Fibroblast of the aortic adventitia (primary cell): ENCODE data around the gene SRGAP3. TPM values are rescaled to one million over a fixed set of nuclear protein-coding genes. Genes with fewer than 3 reads are reported as not detected.

Source experiments
- DNase-seq: peaks from one replicate; pipeline ENCODE4 v3.0.0-alpha.2; 2010; ENCODE audit warnings: low read depth
- H3K4me3 ChIP-seq: 2 replicates; pipeline ENCODE4 v1.5.1; 2011; ENCODE audit warnings: low read depth, mild to moderate bottlenecking, control low read depth, low read length, moderate library complexity
- total RNA-seq: library from RNA; depleted of rRNA; stranded (reverse); fragments of >200 nt; gene quantifications from 2 replicates; pipeline ENCODE4 v1.2.3, GENCODE V29; 2012; ENCODE audit warnings: low replicate concordance
- TF ChIP-seq, protein P1 (sequence below): IDR thresholded peaks from 2 replicates; pipeline ENCODE4 v1.5.1; 2011; ENCODE audit warnings: mild to moderate bottlenecking, low read length, control low read depth, inconsistent platforms; ENCODE audit not compliant: insufficient read depth

The SRGAP3 gene
- total RNA-seq, 1 donor = 4.6 TPM

DNA sequence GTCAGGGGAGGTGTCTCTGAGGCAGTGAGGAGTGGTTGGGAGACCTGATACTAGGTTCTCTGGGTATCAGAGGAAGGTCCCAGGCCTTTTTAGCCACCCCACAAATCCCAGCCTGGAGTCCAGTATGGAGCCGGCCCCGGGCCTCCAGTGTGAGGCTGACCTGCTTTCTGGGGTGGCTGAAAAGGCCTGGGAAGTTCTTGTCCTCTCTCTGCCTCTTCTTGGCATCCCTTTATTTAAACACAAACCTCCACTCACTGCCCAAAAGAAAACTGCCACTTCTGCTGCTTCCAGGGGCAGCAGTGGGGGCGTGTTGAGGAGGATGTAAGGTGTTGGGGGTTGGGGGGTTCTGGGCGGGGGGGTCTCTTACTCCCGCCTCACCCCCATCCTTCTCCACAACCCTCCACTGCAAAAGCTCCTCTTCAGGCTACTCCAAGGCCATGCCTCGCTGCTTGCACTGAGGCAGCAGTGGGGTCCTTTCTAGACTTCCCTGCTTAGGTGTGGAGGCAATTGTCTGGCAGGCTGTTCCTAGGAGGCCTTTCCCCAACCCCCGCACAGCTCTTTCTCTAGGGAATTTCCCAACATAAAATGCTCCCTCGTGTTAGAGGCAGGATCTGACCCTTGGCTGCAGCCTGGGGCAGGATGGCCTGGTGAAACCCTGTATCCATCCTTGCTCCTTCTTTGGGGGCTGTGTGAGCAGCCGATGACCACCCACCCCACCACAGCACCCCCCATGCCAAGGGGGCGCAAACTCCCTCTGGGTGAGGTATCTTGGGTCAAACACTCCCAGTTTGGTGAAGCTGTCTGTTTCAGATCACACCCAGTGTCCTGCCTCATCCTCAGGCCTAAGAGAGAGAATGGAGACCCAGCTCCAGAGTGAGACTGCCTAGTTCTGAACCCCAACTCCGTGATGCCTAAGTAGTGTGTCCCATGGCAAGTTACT lies 274.1 kb downstream of the SRGAP3 start:
- TF ChIP-seq, protein P1, sequence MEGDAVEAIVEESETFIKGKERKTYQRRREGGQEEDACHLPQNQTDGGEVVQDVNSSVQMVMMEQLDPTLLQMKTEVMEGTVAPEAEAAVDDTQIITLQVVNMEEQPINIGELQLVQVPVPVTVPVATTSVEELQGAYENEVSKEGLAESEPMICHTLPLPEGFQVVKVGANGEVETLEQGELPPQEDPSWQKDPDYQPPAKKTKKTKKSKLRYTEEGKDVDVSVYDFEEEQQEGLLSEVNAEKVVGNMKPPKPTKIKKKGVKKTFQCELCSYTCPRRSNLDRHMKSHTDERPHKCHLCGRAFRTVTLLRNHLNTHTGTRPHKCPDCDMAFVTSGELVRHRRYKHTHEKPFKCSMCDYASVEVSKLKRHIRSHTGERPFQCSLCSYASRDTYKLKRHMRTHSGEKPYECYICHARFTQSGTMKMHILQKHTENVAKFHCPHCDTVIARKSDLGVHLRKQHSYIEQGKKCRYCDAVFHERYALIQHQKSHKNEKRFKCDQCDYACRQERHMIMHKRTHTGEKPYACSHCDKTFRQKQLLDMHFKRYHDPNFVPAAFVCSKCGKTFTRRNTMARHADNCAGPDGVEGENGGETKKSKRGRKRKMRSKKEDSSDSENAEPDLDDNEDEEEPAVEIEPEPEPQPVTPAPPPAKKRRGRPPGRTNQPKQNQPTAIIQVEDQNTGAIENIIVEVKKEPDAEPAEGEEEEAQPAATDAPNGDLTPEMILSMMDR = no peak
- no peak overlapping the region for H3K4me3 ChIP-seq

DNA sequence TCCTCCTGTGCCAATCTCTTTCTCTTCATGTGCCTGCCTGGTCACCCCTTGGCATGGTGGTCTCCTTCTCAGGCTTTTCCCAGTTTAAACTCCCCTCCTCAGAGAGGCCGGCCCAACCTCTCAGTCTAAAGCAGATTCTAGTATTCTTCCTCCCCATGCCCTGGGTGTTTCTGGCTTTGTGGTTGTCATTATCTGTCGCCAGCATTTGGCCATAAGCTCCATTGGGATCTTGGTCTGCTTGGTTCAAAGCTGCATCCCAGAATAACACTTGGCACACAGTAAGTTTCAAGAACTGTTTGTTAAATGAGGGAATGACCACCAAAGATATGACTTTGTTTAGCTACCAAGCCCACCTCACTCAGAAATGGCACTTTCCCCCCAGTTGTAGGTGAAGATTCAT lies 275.0 kb downstream of the SRGAP3 start:
- no peak for DNase-seq
- no peak overlapping the region for H3K4me3 ChIP-seq
- TF ChIP-seq, protein P1 = no peak

More for the DNA sequence above, 274.1 kb downstream of the SRGAP3 start:
- no peak for DNase-seq

DNA sequence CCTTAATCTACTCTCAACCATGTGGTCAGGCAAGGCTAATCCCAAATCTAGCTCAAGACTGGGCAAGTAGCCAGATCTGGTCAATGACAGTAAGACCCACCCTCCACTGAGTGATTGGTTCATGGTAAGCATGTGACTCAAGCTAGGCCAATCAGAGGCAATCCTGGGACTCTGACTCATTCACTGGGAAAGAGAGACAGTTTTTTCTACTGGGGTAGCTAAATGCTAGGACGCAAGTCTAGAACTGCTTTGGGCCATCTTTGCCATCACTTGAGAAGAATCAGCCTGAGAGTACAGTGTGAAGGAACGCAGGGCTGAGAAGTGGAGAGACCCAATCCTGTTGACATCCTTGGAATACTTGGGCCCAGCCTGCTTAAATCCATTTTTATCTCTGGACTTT lies 276.8 kb downstream of the SRGAP3 start:
- peak; percentile 48 for DNase-seq
- H3K4me3 ChIP-seq = no peak overlapping the region

DNA sequence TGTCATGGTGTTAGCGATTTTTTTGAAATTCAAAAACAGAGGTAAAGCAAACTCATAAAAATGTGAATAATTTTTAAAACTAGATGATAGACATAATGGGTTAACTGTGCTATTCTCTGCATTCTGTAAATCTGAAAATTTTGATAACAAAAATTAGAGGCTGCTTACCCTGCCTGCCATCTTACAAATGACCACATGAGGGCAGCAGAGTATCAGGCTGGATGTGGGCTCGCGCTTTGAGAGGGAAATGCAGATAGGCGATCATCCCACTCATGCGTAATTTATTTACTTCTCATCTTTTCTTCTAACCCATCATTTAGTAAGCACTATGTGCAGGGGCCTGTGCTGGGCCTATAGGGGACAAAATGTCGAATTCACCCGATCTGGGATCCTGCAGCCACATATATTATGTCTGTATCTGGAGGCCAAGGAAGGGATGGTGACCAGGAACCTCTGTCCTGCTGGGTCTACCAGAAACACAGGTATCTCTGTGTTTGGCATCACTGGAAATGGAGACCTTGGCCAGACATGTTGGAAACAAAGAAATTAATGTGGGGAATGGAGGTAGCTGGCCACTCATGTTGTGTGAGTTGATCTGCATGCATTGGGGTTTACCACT lies 278.4 kb downstream of the SRGAP3 start:
- no peak overlapping the region for H3K4me3 ChIP-seq
- DNase-seq = peak; percentile 75
- TF ChIP-seq, protein P1 = peak; percentile 99

More for the DNA sequence above, 276.8 kb downstream of the SRGAP3 start:
- TF ChIP-seq, protein P1 = no peak

DNA sequence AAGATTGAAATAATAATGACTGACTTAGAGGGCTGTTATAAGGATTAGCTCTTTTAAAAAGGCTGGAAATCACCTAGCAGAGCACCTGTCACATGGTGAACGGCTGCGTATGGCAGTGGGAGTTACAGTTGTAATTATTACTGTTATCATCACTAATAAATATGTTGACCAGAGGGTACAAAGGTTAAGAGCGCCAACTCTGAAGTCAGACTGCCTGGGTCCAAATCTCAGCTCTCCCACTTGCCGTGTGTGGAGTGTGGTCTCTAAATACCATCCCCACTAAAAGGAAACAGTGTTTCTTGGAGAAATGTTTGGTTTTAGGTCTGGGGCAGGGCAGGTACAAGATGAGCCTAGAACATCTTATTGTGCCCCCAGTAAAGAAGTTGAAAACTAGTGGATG lies 280.2 kb downstream of the SRGAP3 start:
- no peak for DNase-seq
- TF ChIP-seq, protein P1 = no peak
- H3K4me3 ChIP-seq = no peak overlapping the region

DNA sequence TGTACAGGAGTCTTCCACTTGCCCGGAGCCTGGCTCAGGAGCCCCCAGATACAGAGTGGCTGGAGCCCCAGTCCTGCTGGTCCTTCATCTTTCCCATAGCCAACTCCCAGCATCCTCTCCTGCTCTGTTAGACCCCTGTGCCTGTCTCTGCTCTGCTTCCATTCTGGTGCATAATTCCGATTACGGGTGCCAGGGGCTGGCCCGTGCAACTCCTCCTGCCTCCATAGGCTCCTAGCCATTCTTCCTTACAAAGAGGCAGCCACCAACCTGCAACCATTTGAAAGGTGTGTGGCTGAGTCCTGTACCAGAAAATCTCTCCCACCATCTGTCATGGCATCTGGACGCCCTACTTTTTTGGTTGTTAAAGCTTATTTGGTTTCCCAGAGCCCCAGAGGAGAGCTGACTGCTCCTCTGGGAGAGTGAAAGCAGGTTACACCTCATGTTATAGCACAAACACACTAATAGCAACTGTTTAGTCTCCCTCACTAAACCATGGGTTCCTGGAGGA lies 281.0 kb downstream of the SRGAP3 start:
- TF ChIP-seq, protein P1 = no peak
- DNase-seq = no peak
- H3K4me3 ChIP-seq = no peak overlapping the region
